Embryonic facial prominence (tissue), 1 donor: ENCODE results near the gene ARNT2.
A peak's percentile ranks its signal among the peaks of the same experiment; 100 is the strongest.

Experiments used
- DNase-seq: peaks from one replicate; pipeline ENCODE4 v3.0.0-alpha.2; 2016; ENCODE audit errors: extremely low spot score

Gene ARNT2

DNA sequence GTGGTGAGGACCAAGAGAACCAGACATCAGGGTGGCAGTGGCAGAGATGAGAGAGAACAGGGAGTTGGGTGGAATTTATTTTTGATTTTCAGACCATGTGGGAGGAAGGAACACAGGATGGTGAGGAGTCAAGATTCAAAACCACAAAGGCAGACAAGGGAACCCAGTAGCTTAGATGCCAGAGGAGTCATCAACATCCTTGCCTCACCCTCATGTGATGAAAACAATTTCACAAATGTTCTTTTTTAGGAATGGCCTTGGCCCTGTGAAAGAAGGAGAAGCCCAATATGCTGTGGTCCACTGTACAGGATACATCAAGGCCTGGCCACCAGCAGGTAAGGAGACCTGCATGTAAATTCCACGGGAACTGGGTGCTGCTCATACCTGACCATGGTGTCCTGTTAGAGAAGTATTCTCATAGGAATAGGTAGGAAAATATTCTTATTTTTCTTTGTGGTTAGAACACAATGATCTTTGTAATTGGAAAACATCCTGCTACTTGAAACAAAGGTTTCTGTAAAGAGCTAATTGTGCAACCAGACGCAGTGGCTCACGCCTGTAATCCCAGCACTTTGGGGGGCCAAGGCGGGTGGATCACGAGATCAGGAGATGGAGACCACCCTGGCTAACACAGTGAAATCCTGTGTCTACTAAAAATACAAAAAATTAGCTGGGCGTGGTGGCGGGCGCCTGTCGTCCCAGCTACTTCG lies 110.0 kb downstream of the ARNT2 start:
- no peak for DNase-seq

GRCh38 chr15:80517290-80517689 lies 113.1 kb downstream of the ARNT2 start:
- DNase-seq = no peak

DNA sequence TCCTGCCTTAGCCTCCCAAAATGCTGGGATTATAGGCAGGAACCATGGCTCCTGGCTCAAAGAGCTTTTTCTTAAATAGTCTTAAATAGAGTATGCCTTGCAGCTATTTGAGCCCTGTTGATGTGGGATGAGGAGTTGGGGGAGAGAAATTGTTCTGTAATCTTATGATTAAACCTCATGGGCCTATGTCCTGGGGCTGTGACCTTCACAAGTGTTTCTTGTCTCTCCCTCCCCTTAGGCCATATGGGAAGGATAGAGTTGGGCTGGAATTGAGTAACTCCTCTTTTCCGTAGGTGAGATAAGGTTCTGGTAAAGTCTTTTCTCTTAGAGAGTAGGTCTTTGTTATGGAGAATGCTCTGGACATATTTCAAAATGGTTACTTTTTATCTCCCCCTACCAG lies 114.3 kb downstream of the ARNT2 start:
- DNase-seq = no peak

- DNase-seq = no peak
These were observed 119.6 kb downstream of the ARNT2 start for GRCh38 chr15:80523746-80524145.

DNA sequence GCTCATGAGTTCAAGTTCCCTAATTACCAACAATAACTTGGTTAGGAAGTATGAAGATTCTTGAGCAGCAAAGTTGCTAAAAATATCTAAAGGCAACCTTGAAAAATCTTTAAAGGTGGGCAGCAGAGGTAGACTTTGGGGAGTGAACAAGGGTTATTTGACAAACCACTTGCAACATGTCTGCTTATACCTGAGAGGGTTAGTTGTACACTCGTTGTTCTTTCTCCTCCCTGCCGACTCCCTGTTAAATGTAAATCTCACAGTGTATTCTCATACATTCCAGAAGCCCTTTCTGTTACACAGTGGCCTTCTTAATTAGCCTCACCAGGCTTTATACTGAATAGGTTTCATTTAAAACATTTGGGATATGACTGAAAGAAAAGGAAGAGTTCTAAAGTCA lies 121.7 kb downstream of the ARNT2 start:
- no peak for DNase-seq

- no peak for DNase-seq
These were observed 122.6 kb downstream of the ARNT2 start for GRCh38 chr15:80526556-80527340.

DNA sequence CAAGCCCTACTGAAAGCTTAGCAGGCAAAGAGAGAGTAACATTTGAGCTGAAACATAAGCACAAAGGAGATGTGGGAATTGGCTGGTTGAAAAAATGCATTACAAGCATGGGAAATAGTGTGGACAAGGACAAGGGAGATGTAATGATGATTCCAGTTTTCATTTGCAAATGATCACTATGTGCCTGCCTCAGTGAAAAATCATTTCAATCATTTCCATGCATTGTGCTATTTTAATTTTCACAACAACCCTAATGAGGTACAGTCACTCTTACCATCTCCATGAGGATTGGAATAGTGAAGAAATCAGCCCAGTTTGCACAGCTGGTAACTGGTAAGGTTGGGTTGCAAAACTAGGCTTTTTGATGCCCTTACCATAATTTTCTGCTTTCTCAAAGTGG lies 123.2 kb downstream of the ARNT2 start:
- DNase-seq = no peak

DNA sequence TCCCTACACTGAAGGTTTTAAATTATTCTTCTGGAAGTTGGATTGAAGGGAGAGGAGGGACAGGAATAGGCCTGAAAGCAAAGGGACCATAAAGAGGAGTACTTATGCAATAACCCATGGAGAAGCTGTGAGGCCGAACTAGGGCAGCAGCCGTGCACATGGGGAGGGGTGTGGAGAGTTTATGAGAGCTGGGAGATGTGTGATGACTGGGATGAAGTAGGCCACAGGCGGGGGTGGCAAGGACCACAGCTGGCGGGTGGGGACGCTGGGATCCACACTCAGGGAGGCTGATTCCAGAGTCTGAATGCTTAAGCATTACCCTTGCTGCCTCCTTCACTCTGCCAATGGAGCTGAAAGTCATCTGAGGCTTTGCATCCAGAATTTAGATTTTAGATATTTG lies 123.8 kb downstream of the ARNT2 start:
- DNase-seq = no peak

DNA sequence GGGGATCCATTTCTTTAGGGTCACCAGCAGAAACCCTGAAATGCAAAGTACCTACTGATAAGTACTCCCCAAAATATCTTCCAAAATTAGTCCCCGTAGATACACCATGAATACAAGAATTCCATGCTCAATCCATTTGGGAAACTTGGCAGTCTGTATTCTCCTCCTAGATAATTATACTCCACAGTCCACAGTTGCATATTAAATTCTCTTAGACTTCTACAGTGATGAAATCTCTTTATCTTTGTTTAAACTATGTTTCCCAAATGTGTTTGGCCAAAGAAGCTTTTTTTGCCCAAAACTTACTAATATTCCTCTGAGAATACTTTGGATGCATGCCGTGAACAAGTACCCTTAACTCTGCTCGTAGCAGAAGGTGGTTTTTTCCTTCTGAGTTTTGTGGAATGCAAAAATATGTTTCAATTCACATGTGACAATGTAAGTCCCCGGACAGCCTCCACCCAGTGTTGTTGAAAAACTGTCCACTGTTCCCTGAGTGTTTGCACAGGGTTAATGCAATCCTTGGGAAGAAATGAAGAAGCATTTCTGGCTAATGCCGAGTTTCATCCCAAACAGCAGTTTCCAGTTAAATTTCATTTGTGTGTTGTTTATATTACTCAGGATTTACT lies 126.7 kb downstream of the ARNT2 start:
- DNase-seq = no peak

DNA sequence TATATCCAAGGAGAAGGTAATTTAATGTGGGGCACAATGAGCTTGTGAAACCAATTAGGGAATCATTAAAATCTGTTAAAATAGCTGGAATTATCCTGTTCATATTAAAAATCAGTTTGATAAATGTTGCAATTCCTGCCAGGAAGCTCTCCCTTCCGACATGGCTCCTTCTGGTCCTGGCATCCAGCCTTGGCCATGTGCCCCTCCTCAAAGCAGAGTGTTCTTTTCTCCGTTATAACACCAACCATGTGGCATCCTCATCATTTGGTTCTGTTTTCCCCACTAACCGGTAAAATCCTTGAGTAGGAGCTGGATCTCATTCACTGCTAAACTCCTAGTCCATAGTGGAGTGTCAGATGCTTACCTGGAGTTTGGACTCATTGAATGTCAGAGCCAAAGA lies 127.2 kb downstream of the ARNT2 start:
- no peak for DNase-seq

- DNase-seq = no peak
These were observed 127.6 kb downstream of the ARNT2 start for GRCh38 chr15:80531796-80532195.

- DNase-seq = no peak
These were observed 129.7 kb downstream of the ARNT2 start for GRCh38 chr15:80533790-80534333.

GRCh38 chr15:80536231-80536630 lies 132.0 kb downstream of the ARNT2 start:
- no peak for DNase-seq

- no peak for DNase-seq
These were observed 132.5 kb downstream of the ARNT2 start for GRCh38 chr15:80536716-80537115.

GRCh38 chr15:80545078-80545477 lies 140.9 kb downstream of the ARNT2 start:
- DNase-seq = no peak

DNA sequence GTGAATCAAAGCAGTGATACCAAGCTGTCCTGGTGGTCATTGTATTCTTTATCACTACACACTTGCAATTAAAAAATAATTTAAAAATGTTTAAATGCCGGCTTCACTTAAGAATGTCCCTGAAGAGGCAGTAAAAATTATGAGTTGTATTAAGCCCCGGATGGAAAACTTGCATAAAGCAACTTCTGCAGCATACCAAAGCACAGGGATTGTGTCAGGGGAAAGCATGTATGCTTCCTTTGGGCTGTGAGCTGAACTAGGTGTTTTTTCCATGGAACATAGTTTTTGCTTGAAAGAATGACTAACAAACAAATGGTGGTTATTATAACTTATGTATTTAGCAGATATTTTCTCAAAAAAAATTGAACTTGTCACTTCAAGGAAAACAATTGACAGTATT lies 143.1 kb downstream of the ARNT2 start:
- DNase-seq = no peak

- DNase-seq = no peak
These were observed 145.0 kb downstream of the ARNT2 start for GRCh38 chr15:80549191-80549590.

DNA sequence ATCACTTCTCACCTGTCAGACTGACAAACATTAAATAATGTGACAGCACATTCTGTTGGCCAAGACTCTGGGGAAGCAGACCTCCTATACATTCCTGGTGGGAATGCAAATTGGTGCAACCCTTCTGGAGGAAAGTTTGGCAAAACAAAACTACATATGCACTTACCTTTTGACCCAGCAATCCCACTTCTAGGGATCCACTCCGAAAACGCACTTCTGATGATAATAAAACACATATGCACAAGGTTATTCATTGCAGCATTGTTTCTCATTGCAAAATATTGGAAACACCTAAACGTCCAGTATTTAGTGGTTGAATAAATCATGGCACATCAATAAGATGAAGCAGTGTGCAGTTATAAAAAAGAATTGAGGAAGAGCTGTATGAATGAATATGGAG lies 145.5 kb downstream of the ARNT2 start:
- no peak for DNase-seq

DNA sequence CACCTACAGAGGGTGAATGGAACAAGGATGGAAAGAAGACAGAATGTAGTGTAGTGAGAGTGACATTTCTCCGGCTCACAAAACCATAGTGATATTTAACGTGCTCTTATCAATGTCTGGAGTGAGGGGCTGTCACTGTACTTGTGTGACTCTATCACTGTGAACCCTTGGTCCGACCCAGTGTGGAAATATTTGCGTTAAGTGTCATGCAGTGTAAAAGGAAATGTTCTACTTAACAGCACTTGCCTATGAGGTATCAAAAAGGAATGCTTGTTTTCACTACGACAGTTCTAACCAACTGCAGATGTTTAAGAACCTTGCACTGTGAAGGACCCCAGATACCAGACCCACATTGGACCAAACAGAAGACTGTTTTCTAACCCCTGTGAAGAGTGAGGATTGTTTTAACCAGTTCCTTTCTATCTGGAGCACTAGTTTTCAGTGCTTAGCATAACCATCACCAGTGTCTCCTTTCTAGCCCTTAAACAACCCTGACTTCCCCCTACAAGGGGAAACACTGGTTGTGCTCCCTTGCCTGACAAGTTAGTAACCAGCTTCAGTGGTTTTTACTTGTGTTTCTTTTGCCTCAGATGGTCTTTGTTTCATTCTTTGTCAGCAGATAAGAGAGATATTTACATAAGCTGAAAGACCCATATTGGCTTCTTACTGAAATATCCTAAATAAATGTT lies 146.2 kb downstream of the ARNT2 start:
- peak; percentile 40 for DNase-seq

GRCh38 chr15:80550908-80551260 lies 146.7 kb downstream of the ARNT2 start:
- DNase-seq = no peak

DNA sequence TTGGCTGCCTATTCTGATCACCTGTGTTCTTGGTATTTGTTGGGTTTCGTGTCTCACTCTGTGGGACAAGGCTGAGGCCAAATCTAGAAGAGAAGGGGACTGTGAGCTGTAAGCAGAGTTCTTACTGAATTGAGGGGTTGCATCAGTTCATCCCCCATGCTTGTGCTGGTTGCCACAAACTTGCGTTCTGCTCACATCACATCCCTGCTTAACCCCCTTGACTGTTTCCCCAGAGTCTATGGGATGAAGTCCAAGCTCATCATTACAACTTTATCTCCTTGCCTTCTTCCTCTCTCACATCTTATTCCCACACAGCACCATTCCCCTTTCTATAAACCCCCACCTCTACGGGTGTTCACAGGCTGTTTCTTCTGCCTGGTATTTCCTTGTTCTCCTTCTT lies 147.2 kb downstream of the ARNT2 start:
- no peak for DNase-seq

GRCh38 chr15:80554560-80554959 lies 150.4 kb downstream of the ARNT2 start:
- no peak for DNase-seq
